Testis (tissue), 3 donors: ENCODE data around the gene DCAKD. TPM values are rescaled to one million over a fixed set of nuclear protein-coding genes. Genes with fewer than 3 reads are reported as not detected.

Source experiments
- DNase-seq: peaks from one replicate; pipeline ENCODE4 v3.0.0-alpha.2; 2019
- H3K27ac ChIP-seq, 2 donors: fragments of 200-600 bp; sonication (generic); one replicate each; pipeline ENCODE4 v1.5.1; 2019
- H3K27me3 ChIP-seq: fragments of 200-600 bp; sonication (generic); one replicate; pipeline ENCODE4 v1.5.1; 2019
- H3K36me3 ChIP-seq: fragments of 200-600 bp; sonication (generic); one replicate; pipeline ENCODE4 v1.5.1; 2017; ENCODE audit warnings: low read depth; ENCODE audit errors: missing control alignments
- H3K4me1 ChIP-seq: fragments of 200-600 bp; sonication (generic); one replicate; pipeline ENCODE4 v1.5.1; 2019
- H3K4me3 ChIP-seq, 2 donors: fragments of 200-600 bp; sonication (generic); one replicate each; pipeline ENCODE4 v1.5.1; 2017 to 2019
- H3K9me3 ChIP-seq: fragments of 200-600 bp; sonication (generic); one replicate; pipeline ENCODE4 v1.5.1; 2017
- CTCF ChIP-seq, 3 experiments: fragments of 450-650 bp in 2 of 3; fragments of 200-600 bp in 1 of 3; sonication (generic) in 1 of 3; IDR thresholded peaks; one replicate each; pipeline ENCODE4 v1.5.1; 2016 to 2019; ENCODE audit warnings: antibody characterized with exemption in 3 of 3, mild to moderate bottlenecking in 2 of 3, moderate library complexity in 1 of 3
- POLR2A ChIP-seq: fragments of 450-650 bp; IDR thresholded peaks from one replicate; pipeline ENCODE4 v1.6.1; 2017; ENCODE audit warnings: antibody characterized with exemption, mild to moderate bottlenecking, moderate library complexity
- WGBS, 2 donors: methylation state at CpG; one replicate each; pipeline ENCODE4 v1.1.5; 2018; 5-methylcytosine and 5-hydroxymethylcytosine counted together
- intact Hi-C: fragments of 100-400 bp; cut with DNase I; formaldehyde crosslinking; loops from one replicate; pipeline ENCODE4 v1.15.1; 2023; ENCODE audit warnings: low total_unique reads
- polyA plus RNA-seq: library from polyadenylated mRNA; stranded (reverse); fragments of 350-450 nt; fragmentation: Illumina TruSeq; extraction: RNeasy Lipid Tissue Mini Kit (QIAGEN cat#74804); gene quantifications from one replicate; pipeline ENCODE4 v1.2.3, GENCODE V29; 2014; ENCODE audit warnings: low read depth, low replicate concordance; ENCODE audit not compliant: insufficient read depth
- total RNA-seq, 2 donors: library from RNA; depleted of rRNA; stranded (reverse); fragments of >200 nt; gene quantifications; one replicate each; pipeline ENCODE4 v1.2.3, GENCODE V29; 2016

DCAKD gene
- total and polyA plus RNA-seq, 3 donors from 2014 or later = 33.2 to 72.5 (median 63.1) TPM

DNA sequence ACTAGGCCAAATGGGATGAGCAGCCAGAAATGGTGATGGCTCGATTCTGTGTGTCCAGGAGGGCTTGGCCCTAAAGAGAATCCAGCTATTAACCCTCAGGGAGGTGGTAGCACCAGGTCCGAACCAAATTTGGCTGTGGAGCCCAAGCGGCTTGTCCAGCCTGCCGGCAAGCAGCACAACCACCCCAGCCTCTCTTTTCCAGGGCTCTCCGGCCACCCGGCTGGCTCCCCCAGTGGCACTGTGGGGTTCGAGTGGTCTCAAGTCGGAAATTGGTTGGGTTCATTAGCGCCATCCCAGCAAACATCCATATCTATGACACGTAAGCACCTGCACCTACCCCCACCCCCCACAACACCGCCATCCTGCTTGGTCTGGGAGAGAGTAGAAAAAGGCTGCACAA lies 45.5 kb upstream of the DCAKD start:
- Histone ChIP-seq H3K27me3 (no peaks in the 10 kb centered on the region), H3K27ac (no peak overlapping the region), H3K36me3 (no peaks in the 10 kb centered on the region), H3K4me3 (no peak overlapping the region), H3K4me1 (peaks cover 25% of the 10 kb centered on the region), H3K9me3 (no peaks in the 10 kb centered on the region)
- TF ChIP-seq POLR2A = no peak
- TF ChIP-seq CTCF (IDR thresholded peaks at IDR 0.05) = no peak
- WGBS, 2 donors = 79 to 91% methylated on average over 4 to 11 of the region's 11 CpGs
- intact Hi-C loops = no loop called here
- DNase-seq = no peak

- DNase-seq = no peak
- TF ChIP-seq CTCF (IDR thresholded peaks at IDR 0.05) (peak; percentile 38 to 44 (median 42)), POLR2A (no peak)
- intact Hi-C loops = no loop called here
- H3K27ac ChIP-seq = no peak overlapping the region
- no peaks in the 10 kb centered on the region for H3K36me3 ChIP-seq
- H3K4me3 ChIP-seq = no peak overlapping the region
- WGBS, 2 donors = 55 to 61% methylated on average over 3 of the region's 3 CpGs
- peaks cover 21% of the 10 kb centered on the region for H3K4me1 ChIP-seq
- no peaks in the 10 kb centered on the region for H3K9me3 ChIP-seq
- H3K27me3 ChIP-seq = no peaks in the 10 kb centered on the region
Observed at GRCh38 chr17:45096141-45096540, 44.7 kb upstream of the DCAKD start.

- WGBS, 2 donors = 27 to 60% methylated on average over 8 to 13 of the region's 13 CpGs
- Histone ChIP-seq H3K4me3 (no peak overlapping the region), H3K4me1 (peaks cover 26% of the 10 kb centered on the region), H3K9me3 (no peaks in the 10 kb centered on the region), H3K27ac (peak overlapping the region; percentile 40 to 83), H3K36me3 (no peaks in the 10 kb centered on the region), H3K27me3 (no peaks in the 10 kb centered on the region)
- peak; percentile 62 for DNase-seq
- TF ChIP-seq CTCF (IDR thresholded peaks at IDR 0.05) (no peak), POLR2A (no peak)
- intact Hi-C loops = no loop called here
Observed at GRCh38 chr17:45093444-45094110, 42.1 kb upstream of the DCAKD start.

DNA sequence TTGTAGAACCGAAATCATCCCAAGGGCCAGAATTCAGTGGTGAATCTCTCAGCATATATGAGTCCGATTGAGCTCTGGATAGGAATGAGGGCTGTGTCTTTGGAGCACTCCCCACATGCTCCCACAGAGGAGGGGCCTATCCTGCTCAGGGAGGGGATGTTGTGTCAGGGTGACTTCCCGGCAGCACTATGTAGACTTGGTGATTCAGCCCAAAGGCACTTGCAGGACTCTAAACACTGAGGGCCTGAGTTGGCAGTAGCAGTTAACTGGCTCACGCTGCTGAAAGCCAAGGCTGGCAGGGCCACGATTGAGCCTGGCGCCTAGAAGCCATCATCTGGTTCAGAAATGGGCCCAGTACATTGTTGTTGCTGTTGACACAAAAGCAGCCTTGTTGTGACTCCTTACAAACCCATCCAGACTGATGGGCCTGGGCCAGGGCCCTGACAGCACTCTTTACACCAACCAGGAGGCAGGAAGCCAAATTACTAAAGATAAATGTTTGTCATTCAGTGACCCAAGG lies 41.5 kb upstream of the DCAKD start:
- peak; percentile 80 for DNase-seq
- Histone ChIP-seq H3K36me3 (no peaks in the 10 kb centered on the region), H3K9me3 (no peaks in the 10 kb centered on the region), H3K4me1 (peaks cover 26% of the 10 kb centered on the region), H3K27ac (peak overlapping the region; percentile 40 to 83), H3K27me3 (no peaks in the 10 kb centered on the region), H3K4me3 (no peak overlapping the region)
- TF ChIP-seq POLR2A = no peak
- no peak for TF ChIP-seq CTCF (IDR thresholded peaks at IDR 0.05)
- 38 to 44% methylated on average over 3 to 6 of the region's 6 CpGs for WGBS, 2 donors
- intact Hi-C loops = no loop called here
